ENCODE measurements around the gene THAP5.

Gene THAP5

GRCh38 chr7:108572480-108572879 lies 3.0 kb upstream of the THAP5 start:
- no peak for DNase-seq (ENCODE audit: low read depth)

GRCh38 chr7:108570146-108570755 lies 745 bp upstream of the THAP5 start:
- DNase-seq (ENCODE audit: low read depth) = peak; percentile 82
- H3K4me3 ChIP-seq (ENCODE audit: low read depth, low read length) = peak overlapping the region; percentile 81
- no peak for TF ChIP-seq CTCF (IDR thresholded peaks at IDR 0.05; ENCODE audit: low read depth, low read length)
- 0 out of 2 replicates have a peak, but pooled peaks have one; percentile 36 for TF ChIP-seq MAX (IDR thresholded peaks at IDR 0.05; ENCODE audit: low read depth, low read length)
- no peak for TF ChIP-seq MYC (IDR thresholded peaks at IDR 0.05; ENCODE audit: low read depth, low read length)
- TF ChIP-seq POLR2A (IDR thresholded peaks at IDR 0.05; ENCODE audit: extremely low read depth, insufficient read length) = no peak

More at GRCh38 chr7:108572480-108572879, 3.0 kb upstream of the THAP5 start:
- TF ChIP-seq MAX (IDR thresholded peaks at IDR 0.05; ENCODE audit: low read depth, low read length) = no peak
- no peak for TF ChIP-seq CTCF (IDR thresholded peaks at IDR 0.05; ENCODE audit: low read depth, low read length)
- no peak for TF ChIP-seq MYC (IDR thresholded peaks at IDR 0.05; ENCODE audit: low read depth, low read length)
- no peak for TF ChIP-seq POLR2A (IDR thresholded peaks at IDR 0.05; ENCODE audit: extremely low read depth, insufficient read length)
- no peak overlapping the region for H3K4me3 ChIP-seq (ENCODE audit: low read depth, low read length)

GRCh38 chr7:108568801-108569380 lies 615 bp downstream of the THAP5 start:
- H3K4me3 ChIP-seq (ENCODE audit: low read depth, low read length) = peak overlapping the region; percentile 88
- TF ChIP-seq MAX (IDR thresholded peaks at IDR 0.05; ENCODE audit: low read depth, low read length) (peak; percentile 26; the same call in 1 of the 2 replicates), MYC (IDR thresholded peaks at IDR 0.05; ENCODE audit: low read depth, low read length) (no peak), CTCF (IDR thresholded peaks at IDR 0.05; ENCODE audit: low read depth, low read length) (no peak), POLR2A (IDR thresholded peaks at IDR 0.05; ENCODE audit: extremely low read depth, insufficient read length) (no peak)
- DNase-seq (ENCODE audit: low read depth) = no peak

GRCh38 chr7:108565987-108566386 lies 3.5 kb downstream of the THAP5 start:
- DNase-seq (ENCODE audit: low read depth) = no peak
- no peak overlapping the region for H3K4me3 ChIP-seq (ENCODE audit: low read depth, low read length)
- TF ChIP-seq MAX (IDR thresholded peaks at IDR 0.05; ENCODE audit: low read depth, low read length) (no peak), POLR2A (IDR thresholded peaks at IDR 0.05; ENCODE audit: extremely low read depth, insufficient read length) (no peak), CTCF (IDR thresholded peaks at IDR 0.05; ENCODE audit: low read depth, low read length) (no peak), MYC (IDR thresholded peaks at IDR 0.05; ENCODE audit: low read depth, low read length) (no peak)

GRCh38 chr7:108561047-108561619 lies 8.4 kb downstream of the THAP5 start:
- no peak for TF ChIP-seq POLR2A (IDR thresholded peaks at IDR 0.05; ENCODE audit: extremely low read depth, insufficient read length)
- no peak for TF ChIP-seq CTCF (IDR thresholded peaks at IDR 0.05; ENCODE audit: low read depth, low read length)
- TF ChIP-seq MAX (IDR thresholded peaks at IDR 0.05; ENCODE audit: low read depth, low read length) = no peak
- TF ChIP-seq MYC (IDR thresholded peaks at IDR 0.05; ENCODE audit: low read depth, low read length) = no peak
- DNase-seq (ENCODE audit: low read depth) = no peak
- H3K4me3 ChIP-seq (ENCODE audit: low read depth, low read length) = no peak overlapping the region

Data from NB4 (cell line).